Measurements from ENCODE around the gene HCN4. TPM values are rescaled to one million over a fixed set of nuclear protein-coding genes. Genes with fewer than 3 reads are reported as not detected.

HCN4 gene
- total RNA-seq, 4 donors from 2014 or later = not detected

DNA sequence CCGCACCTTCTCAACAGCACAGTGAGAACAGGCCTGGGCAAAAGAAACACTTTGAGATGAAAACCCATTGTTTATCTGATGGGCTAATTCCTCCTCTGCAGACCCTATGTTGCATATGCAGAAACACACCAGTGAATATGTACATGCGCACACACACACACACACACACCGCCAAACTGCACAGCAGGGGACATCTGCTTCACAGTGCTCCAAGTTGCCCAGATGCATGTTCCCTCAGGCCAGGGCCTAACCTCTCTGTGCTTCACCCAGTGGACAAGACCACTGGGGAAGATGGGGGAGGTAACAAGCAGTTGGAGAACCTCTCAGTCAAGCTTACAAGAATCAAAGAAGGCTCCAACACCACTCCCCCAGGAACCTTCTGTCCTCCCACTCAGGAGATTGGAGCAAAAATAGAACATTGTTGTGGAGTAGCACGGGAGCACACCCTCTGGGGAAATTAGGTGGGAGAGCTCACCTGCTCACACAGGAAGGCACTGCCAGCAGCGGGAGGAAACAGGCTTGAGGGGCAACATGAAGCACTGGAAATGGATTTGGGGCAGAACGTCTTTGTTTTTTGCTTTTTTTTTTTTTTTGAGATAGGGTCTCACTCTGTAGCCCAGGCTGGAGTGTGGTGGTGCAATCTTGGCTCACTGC, 13.0 kb downstream of the HCN4 start:
- no peak for ATAC-seq
- intact Hi-C loops (cut with DNase I; ENCODE audit: low total_unique reads) (no loop called here), in situ Hi-C loops (cut with MboI; ENCODE audit: low sequenced_read_pairs in 4 of 4) (no loop called here)
- Histone ChIP-seq H3K27me3 (peaks cover 0 to 5% (median 5%) of the 10 kb centered on the region in 3 donors), H3K9me3 (no peaks in the 10 kb centered on the region), H3K4me1 (no peaks in the 10 kb centered on the region), H3K27ac (no peak overlapping the region), H3K36me3 (no peaks in the 10 kb centered on the region), H3K4me3 (no peak overlapping the region)
- DNase-seq = no peak
- TF ChIP-seq POLR2A (IDR thresholded peaks at IDR 0.05) = no peak
- TF ChIP-seq, protein P1, sequence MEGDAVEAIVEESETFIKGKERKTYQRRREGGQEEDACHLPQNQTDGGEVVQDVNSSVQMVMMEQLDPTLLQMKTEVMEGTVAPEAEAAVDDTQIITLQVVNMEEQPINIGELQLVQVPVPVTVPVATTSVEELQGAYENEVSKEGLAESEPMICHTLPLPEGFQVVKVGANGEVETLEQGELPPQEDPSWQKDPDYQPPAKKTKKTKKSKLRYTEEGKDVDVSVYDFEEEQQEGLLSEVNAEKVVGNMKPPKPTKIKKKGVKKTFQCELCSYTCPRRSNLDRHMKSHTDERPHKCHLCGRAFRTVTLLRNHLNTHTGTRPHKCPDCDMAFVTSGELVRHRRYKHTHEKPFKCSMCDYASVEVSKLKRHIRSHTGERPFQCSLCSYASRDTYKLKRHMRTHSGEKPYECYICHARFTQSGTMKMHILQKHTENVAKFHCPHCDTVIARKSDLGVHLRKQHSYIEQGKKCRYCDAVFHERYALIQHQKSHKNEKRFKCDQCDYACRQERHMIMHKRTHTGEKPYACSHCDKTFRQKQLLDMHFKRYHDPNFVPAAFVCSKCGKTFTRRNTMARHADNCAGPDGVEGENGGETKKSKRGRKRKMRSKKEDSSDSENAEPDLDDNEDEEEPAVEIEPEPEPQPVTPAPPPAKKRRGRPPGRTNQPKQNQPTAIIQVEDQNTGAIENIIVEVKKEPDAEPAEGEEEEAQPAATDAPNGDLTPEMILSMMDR (IDR thresholded peaks at IDR 0.05 in 4 of 5, conservative IDR thresholded peaks at IDR 0.05 in 1 of 5) = no peak

DNA sequence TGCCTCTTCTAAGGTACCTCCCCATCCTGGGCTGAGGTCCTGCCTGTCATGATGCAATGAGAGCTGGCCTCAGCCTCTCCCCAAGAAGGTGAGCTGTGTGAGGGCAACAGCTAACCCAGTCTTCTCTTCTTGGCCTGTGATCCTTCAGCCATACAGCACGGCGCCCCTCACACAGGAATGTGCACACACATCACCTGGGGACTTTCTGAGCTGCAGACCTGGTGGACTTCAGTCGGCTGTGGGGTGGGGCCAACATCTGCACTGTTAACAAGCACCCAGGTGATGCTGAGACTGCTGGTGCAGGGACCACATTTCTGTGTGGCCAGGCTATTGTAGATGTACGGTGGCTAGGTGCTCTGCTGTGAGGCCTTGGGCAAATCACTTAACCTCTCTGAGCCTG, 14.5 kb downstream of the HCN4 start:
- peaks cover 0 to 5% (median 5%) of the 10 kb centered on the region in 3 donors for H3K27me3 ChIP-seq
- intact Hi-C loops (cut with DNase I; ENCODE audit: low total_unique reads) = no loop called here
- no peak overlapping the region for H3K27ac ChIP-seq
- in situ Hi-C loops (cut with MboI; ENCODE audit: low sequenced_read_pairs in 4 of 4) = no loop called here
- no peaks in the 10 kb centered on the region for H3K4me1 ChIP-seq
- H3K9me3 ChIP-seq = no peaks in the 10 kb centered on the region
- H3K36me3 ChIP-seq = no peaks in the 10 kb centered on the region
- DNase-seq (no peak), ATAC-seq (no peak)
- no peak overlapping the region for H3K4me3 ChIP-seq
- TF ChIP-seq, protein P1 (IDR thresholded peaks at IDR 0.05 in 4 of 5, conservative IDR thresholded peaks at IDR 0.05 in 1 of 5) = no peak
- TF ChIP-seq POLR2A (IDR thresholded peaks at IDR 0.05) = no peak

DNA sequence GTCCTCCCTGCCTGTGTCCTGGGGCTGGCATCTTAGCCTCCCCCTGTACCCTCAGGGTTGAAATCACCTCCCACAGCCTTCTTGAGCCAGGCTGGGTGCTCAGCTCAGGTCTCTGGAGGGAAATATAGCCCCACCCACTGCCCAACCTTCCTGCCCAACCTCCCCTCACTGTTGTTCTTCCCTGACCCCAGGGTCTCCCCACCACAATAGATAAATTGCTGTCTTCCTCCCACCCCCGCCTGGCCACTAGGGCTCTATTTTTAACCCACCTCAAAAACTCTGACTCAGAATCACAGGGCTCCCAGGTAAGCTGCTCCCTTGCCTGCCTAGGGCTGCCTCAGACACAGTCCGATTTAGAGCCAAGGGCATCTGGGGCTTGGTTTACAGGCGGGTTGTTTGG, 15.0 kb downstream of the HCN4 start:
- in situ Hi-C loops (cut with MboI; ENCODE audit: low sequenced_read_pairs in 4 of 4) = no loop called here
- DNase-seq (no peak), ATAC-seq (no peak)
- Histone ChIP-seq H3K9me3 (no peaks in the 10 kb centered on the region), H3K27ac (no peak overlapping the region), H3K4me1 (no peaks in the 10 kb centered on the region), H3K27me3 (peaks cover 0 to 5% (median 5%) of the 10 kb centered on the region in 3 donors), H3K36me3 (no peaks in the 10 kb centered on the region), H3K4me3 (no peak overlapping the region)
- no peak for TF ChIP-seq POLR2A (IDR thresholded peaks at IDR 0.05)
- TF ChIP-seq, protein P1 (IDR thresholded peaks at IDR 0.05 in 4 of 5, conservative IDR thresholded peaks at IDR 0.05 in 1 of 5) = no peak
- intact Hi-C loops (cut with DNase I; ENCODE audit: low total_unique reads) = no loop called here

DNA sequence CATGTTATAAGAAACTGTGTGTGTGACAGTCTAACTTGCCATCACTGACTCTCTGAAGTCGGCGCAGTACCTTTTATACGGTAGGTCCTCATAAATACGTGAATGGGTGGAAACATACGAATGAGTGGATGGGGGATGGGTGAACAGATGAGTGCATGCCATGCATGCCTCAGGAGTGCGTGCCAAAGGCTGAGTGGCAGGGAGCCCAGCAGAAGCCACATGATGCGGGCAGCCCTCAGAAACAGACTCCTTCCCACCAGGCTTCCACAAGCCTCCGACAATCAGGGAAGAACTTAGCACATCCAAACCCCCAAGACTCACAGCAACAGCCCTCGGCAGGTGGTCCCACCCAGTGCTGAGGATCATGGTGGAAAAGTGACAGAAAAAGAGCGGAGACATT, 16.7 kb downstream of the HCN4 start:
- intact Hi-C loops (cut with DNase I; ENCODE audit: low total_unique reads) (no loop called here), in situ Hi-C loops (cut with MboI; ENCODE audit: low sequenced_read_pairs in 4 of 4) (no loop called here)
- ATAC-seq (no peak), DNase-seq (no peak)
- Histone ChIP-seq H3K27me3 (peaks cover 0 to 5% (median 0%) of the 10 kb centered on the region in 3 donors), H3K4me3 (no peak overlapping the region), H3K27ac (no peak overlapping the region), H3K9me3 (no peaks in the 10 kb centered on the region), H3K36me3 (no peaks in the 10 kb centered on the region), H3K4me1 (no peaks in the 10 kb centered on the region)
- no peak for TF ChIP-seq POLR2A (IDR thresholded peaks at IDR 0.05)
- TF ChIP-seq, protein P1 (IDR thresholded peaks at IDR 0.05 in 4 of 5, conservative IDR thresholded peaks at IDR 0.05 in 1 of 5) = no peak

DNA sequence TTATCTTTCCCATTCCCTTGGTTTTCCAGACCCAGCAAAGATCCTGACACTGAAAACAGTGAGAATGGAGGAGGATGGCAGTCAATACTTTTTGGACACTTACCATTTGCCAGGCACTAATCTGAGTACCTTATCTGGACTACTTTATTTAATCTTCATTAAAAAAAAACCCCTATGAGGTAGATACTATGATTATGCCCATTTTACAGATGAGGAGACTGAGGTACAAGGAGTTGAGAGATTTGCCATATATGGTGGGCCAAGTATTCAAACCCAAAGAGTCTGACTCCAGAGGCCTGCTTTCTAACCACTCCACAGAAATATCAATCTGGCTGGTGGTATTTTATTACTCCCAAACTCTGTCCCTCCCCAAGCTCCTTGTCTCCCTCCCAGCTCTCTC, 19.6 kb downstream of the HCN4 start:
- TF ChIP-seq POLR2A (IDR thresholded peaks at IDR 0.05) = no peak
- TF ChIP-seq, protein P1 (IDR thresholded peaks at IDR 0.05 in 4 of 5, conservative IDR thresholded peaks at IDR 0.05 in 1 of 5) = no peak
- peaks cover 0 to 5% (median 0%) of the 10 kb centered on the region in 3 donors for H3K27me3 ChIP-seq
- ATAC-seq = no peak
- no peaks in the 10 kb centered on the region for H3K9me3 ChIP-seq
- no peak for DNase-seq
- in situ Hi-C loops (cut with MboI; ENCODE audit: low sequenced_read_pairs in 4 of 4) (no loop called here), intact Hi-C loops (cut with DNase I; ENCODE audit: low total_unique reads) (no loop called here)
- H3K4me1 ChIP-seq = no peaks in the 10 kb centered on the region
- H3K4me3 ChIP-seq = no peak overlapping the region
- no peaks in the 10 kb centered on the region for H3K36me3 ChIP-seq
- H3K27ac ChIP-seq = no peak overlapping the region
